ENCODE results near the gene KLF2. TPM values are rescaled to one million over a fixed set of nuclear protein-coding genes. Genes with fewer than 3 reads are reported as not detected.

KLF2 gene
- total and polyA plus RNA-seq, 2 of the 13 experiments (the other 11 are each of a cell fraction or from before 2014, with no cell fraction given), result not detected

GRCh38 chr19:16373989-16374388 lies 49.4 kb downstream of the KLF2 start:
- Histone ChIP-seq H3K79me2 (ENCODE audit: insufficient read depth, low read length) (no peaks in the 10 kb centered on the region), H3K36me3 (replicated peaks in 1 of 2; ENCODE audit: control insufficient read depth in 1 of 2, insufficient read depth in 2 of 2, low read length in 2 of 2) (peaks cover 18 to 52% of the 10 kb centered on the region in 2 experiments), H3K27me3 (ENCODE audit: control insufficient read depth in 1 of 2, insufficient read depth in 2 of 2, low read length in 2 of 2) (no peaks in the 10 kb centered on the region), H4K20me1 (ENCODE audit: insufficient read depth, low read length) (no peaks in the 10 kb centered on the region), H3K9me3 (ENCODE audit: low read length) (no peaks in the 10 kb centered on the region), H3K4me3 (replicated peaks in 1 of 3; ENCODE audit: insufficient read depth in 1 of 3, low read depth in 2 of 3, low read length in 3 of 3) (no peak overlapping the region), H3K4me2 (ENCODE audit: low read depth, low read length) (peak overlapping the region; percentile 14; the same call in 1 of the 2 replicates), H3K9ac (ENCODE audit: insufficient read depth, low read depth, low read length) (no peak overlapping the region), H3K4me1 (ENCODE audit: insufficient read depth, low read length) (peaks cover 39% of the 10 kb centered on the region), H3K27ac (ENCODE audit: extremely low read length, insufficient read depth, low read length) (no peak overlapping the region), H2AFZ (ENCODE audit: low read length) (no peak overlapping the region)
- no peak for TF ChIP-seq ZNF639 (CRISPR knock-in tag; conservative IDR thresholded peaks at IDR 0.05)
- no peak for TF ChIP-seq RAD21 (CRISPR knock-in tag; IDR thresholded peaks at IDR 0.05)
- no peak for TF ChIP-seq ZNF660 (CRISPR knock-in tag; IDR thresholded peaks at IDR 0.05; ENCODE audit: borderline replicate concordance, low read depth)
- no peak for TF ChIP-seq YEATS2 (CRISPR knock-in tag; IDR thresholded peaks at IDR 0.05; ENCODE audit: borderline replicate concordance)
- TF ChIP-seq ESRRA (CRISPR knock-in tag; IDR thresholded peaks at IDR 0.05; ENCODE audit: low read depth), result 0 out of 2 replicates have a peak, but pooled peaks have one; percentile 27
- no peak for TF ChIP-seq ZNF343 (CRISPR knock-in tag; IDR thresholded peaks at IDR 0.05)
- TF ChIP-seq ZNF629 (CRISPR knock-in tag; conservative IDR thresholded peaks at IDR 0.05), result peak; percentile 77
- 0 out of 2 replicates have a peak, but pooled peaks have one; percentile 36 for TF ChIP-seq ZNF547 (CRISPR knock-in tag; IDR thresholded peaks at IDR 0.05)
- TF ChIP-seq ZNF781 (CRISPR knock-in tag; IDR thresholded peaks at IDR 0.05; ENCODE audit: borderline replicate concordance, not compliant biosample characterization), result no peak
- CTCF ChIA-PET (ENCODE audit: low intra/inter-chr PET ratio, low total read pairs), result no interaction called here
- BruUV-seq (replicated peaks), result no TSS peak
- in situ Hi-C loops (cut with HindIII; ENCODE audit: extremely low pct_ligation_motif_present, low pct_unique_long_range_greater_than_20kb), result no loop called here
- WGBS (ENCODE audit: low lambda C conversion rate), result 87% methylated on average over 7 of the region's 8 CpGs
- POLR2A ChIA-PET, result no interaction called here
- FAIRE-seq (no peak), ATAC-seq (no peak), DNase-seq (ENCODE audit: low spot score) (no peak)
- intact Hi-C loops (cut with micrococcal nuclease; ENCODE audit: unreplicated experiment), result no loop called here

Measured in HepG2 (cell line).